Measurements from ENCODE around the gene PPIA. TPM values are rescaled to one million over a fixed set of nuclear protein-coding genes. Genes with fewer than 3 reads are reported as not detected.
A peak's percentile ranks its signal among the peaks of the same experiment; 100 is the strongest.

The PPIA gene
- total RNA-seq, 2 experiments from 2014 or later, result 2,824 to 2,882 TPM

DNA sequence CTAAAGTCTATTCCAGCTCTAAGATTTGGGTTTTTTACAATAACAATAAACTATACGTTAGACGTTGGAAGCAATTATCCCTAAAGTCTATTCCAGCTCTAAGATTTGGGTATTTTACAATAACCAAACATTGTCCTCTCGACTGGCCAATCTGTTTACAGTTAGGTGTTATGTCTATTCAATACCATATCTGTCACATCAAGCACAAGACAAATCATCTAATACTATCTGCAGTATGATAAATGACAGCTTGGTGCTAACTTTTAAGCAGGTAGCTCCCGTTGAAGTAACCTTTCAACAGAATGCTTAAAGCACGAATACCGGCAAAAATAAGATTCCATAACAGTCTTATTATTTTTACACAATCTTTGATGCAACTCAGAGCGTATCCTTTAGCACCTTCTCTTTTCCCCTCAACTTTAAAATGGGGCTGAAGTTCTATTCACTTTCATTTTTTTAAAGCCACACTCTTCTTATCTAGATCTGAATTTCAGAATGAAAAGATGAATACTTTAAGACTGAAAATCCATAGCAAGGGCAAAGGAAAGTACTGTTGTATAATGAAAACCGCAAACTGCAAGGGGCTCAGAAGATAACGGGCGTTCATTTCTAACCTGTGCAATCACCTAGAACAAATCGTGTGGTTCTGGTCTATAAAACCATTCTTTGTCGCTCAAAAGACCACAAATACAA, 50.5 kb downstream of the PPIA start:
- H3K4me3 Mint-ChIP-seq, result peak overlapping the region; percentile 92

DNA sequence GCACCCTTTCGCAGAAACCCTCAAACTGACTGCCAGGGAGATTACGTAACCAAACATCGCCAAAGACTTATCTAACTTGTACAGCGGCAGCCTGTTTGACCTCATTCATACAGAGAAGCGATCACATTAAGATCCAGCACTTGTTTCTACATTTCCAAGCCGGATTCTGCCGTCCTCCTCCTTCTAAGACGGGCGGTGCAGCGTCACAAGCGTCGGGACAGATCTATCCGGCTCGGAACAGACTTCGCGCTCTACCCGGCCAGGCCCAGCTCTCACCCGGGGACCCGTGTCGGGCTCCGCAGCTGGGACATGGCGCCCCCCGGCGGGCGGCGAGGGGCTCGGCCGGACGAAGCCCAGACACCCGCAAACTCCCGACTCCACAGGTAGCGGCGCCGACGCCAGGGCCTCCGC, 51.0 kb downstream of the PPIA start:
- Mint-ChIP-seq H3K36me3 (ENCODE audit: low read depth) (peaks cover 21% of the 10 kb centered on the region), H3K4me3 (peak overlapping the region; percentile 92), H3K27ac (peak overlapping the region; percentile 100), H3K4me1 (ENCODE audit: low read depth) (peaks cover 36% of the 10 kb centered on the region), H3K9me3 (no peaks in the 10 kb centered on the region), H3K27me3 (no peaks in the 10 kb centered on the region)
- peak; percentile 85 for TF ChIP-seq CTCF (IDR thresholded peaks at IDR 0.05)
- intact Hi-C loops (cut with micrococcal nuclease), result loop anchor here (2.0 to 5.0 kb wide), 3 partner anchors 35 to 265 kb away; partner anchors contain the start of gene TMED4
- peak; percentile 88 for DNase-seq
- peak; percentile 69 for ATAC-seq
- ChIA-PET CTCF (interaction anchor here (1.3 to 15.7 kb wide), 16 partner anchors 11 to 288 kb away, joined by 3 to 199 read pairs (median 5); partner anchors contain the start of genes PURB and TMED4), POLR2A (interaction anchor here (0.6 to 6.2 kb wide), 24 partner anchors 10 to 1194 kb away, joined by 3 to 49 read pairs (median 6); partner anchors contain the start of genes PPIA, PURB and TMED4)

More for the DNA sequence above, 50.5 kb downstream of the PPIA start:
- H3K27ac Mint-ChIP-seq, result peak overlapping the region; percentile 100
- peaks cover 42% of the 10 kb centered on the region for H3K4me1 Mint-ChIP-seq (ENCODE audit: low read depth)
- intact Hi-C loops (cut with micrococcal nuclease), result loop anchor here (2.0 to 5.0 kb wide), 3 partner anchors 35 to 265 kb away; partner anchors contain the start of gene TMED4
- peaks cover 27% of the 10 kb centered on the region for H3K36me3 Mint-ChIP-seq (ENCODE audit: low read depth)
- ATAC-seq, result no peak
- ChIA-PET POLR2A (interaction anchor here (0.9 to 6.2 kb wide), 21 partner anchors 9 to 273 kb away, joined by 3 to 49 read pairs (median 5); partner anchors contain the start of genes PPIA, PURB and TMED4), CTCF (interaction anchor here (0.7 to 15.7 kb wide), 21 partner anchors 11 to 291 kb away, joined by 3 to 199 read pairs (median 4); partner anchors contain the start of genes PURB and TMED4)
- no peak for DNase-seq
- no peaks in the 10 kb centered on the region for H3K27me3 Mint-ChIP-seq
- H3K9me3 Mint-ChIP-seq, result no peaks in the 10 kb centered on the region
- no peak for TF ChIP-seq CTCF (IDR thresholded peaks at IDR 0.05)

GRCh38 chr7:44847920-44848634, 51.6 kb downstream of the PPIA start, which contains the start of gene H2AZ2:
Gene H2AZ2 (minus strand): TSS chr7:44848087. CDS start chr7:44847971, 116 bp downstream.
- intact Hi-C loops (cut with micrococcal nuclease), result loop anchor here (2.0 to 5.0 kb wide), 3 partner anchors 34 to 266 kb away; partner anchors contain the start of gene TMED4
- CTCF ChIA-PET, result interaction anchor here (1.1 to 15.7 kb wide), 17 partner anchors 10 to 288 kb away, joined by 3 to 199 read pairs (median 5); partner anchors contain the start of genes PURB and TMED4

More at GRCh38 chr7:44847920-44848634, 51.6 kb downstream of the PPIA start, which contains the start of gene H2AZ2:
- no peaks in the 10 kb centered on the region for H3K9me3 Mint-ChIP-seq
- peak; percentile 86 for ATAC-seq
- peak; percentile 32 for TF ChIP-seq CTCF (IDR thresholded peaks at IDR 0.05)
- H3K36me3 Mint-ChIP-seq (ENCODE audit: low read depth), result peaks cover 17% of the 10 kb centered on the region
- peak; percentile 100 for DNase-seq
- POLR2A ChIA-PET, result interaction anchor here (0.6 to 6.2 kb wide), 27 partner anchors 10 to 1194 kb away, joined by 3 to 49 read pairs (median 4); partner anchors contain the start of genes MYO1G, PPIA, PURB and TBRG4
- H3K4me1 Mint-ChIP-seq (ENCODE audit: low read depth), result peaks cover 32% of the 10 kb centered on the region
- H3K27ac Mint-ChIP-seq, result peak within 1 kb of the TSS; percentile 100
- H3K27me3 Mint-ChIP-seq, result no peaks in the 10 kb centered on the region
- peak within 1 kb of the TSS; percentile 92 for H3K4me3 Mint-ChIP-seq
